Gastroesophageal sphincter (tissue), 2 donors: Measurements from ENCODE around the gene CCT7.

Source experiments
- EP300 ChIP-seq: sonication (generic); formaldehyde crosslinking; IDR thresholded peaks from one replicate; pipeline ENCODE4 v1.6.1; 2017; ENCODE audit warnings: antibody characterized with exemption, mild to moderate bottlenecking
- POLR2A ChIP-seq, 2 donors: fragments of 450-650 bp; IDR thresholded peaks; one replicate each; pipeline ENCODE4 v1.6.1; 2017; ENCODE audit warnings: antibody characterized with exemption in 2 of 2, mild to moderate bottlenecking in 2 of 2, moderate library complexity in 1 of 2

DNA sequence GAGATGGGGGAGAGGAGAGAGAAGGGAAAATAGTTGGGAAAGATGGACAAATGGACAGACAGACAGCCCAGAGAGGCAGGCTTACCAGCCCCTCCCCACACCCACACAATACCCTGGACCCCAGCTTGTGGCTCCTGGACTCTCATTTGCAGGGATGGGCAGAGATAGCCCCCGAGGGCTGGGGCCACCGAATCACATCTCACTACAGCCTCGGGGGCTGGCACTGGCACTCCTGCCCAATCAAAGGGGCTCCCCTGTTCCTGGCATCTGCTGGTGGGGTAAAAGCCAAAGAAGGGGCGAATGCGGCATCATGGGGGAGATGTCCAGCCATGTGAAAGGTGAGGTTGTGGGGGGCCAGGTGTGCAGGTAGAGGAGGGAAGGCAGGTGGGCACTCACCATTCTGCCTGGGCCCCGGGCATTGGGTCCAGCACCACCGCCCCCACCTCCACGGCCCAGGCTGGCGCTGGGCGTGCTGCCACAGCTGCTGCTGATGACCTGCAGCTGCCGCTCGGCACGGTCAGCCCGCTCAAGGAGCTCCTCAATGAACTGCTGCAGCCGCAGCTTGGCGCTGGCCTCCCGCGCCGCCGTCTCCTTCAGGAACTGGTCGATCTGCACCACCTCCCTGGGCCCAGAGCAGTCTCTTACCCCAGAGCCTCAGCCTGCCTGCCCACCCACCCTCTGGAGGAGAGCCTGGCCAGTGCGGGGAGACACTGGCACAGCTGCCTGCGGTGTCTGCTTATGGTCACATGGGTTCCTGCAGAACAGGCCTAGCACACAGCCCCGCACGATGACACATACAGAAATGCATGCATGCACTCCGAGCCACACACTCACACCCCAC is 32.2 kb downstream of the CCT7 start:
- TF ChIP-seq EP300 (no peak), POLR2A (IDR thresholded peaks at IDR 0.05) (no peak)
